ENCODE data around the gene WFDC1. TPM values are rescaled to one million over a fixed set of nuclear protein-coding genes. Genes with fewer than 3 reads are reported as not detected.

Gene WFDC1
- polyA plus RNA-seq, 6 donors from 2014 or later, result not detected

GRCh38 chr16:84378099-84378498, 83.4 kb downstream of the WFDC1 start:
- Mint-ChIP-seq H3K27me3 (peaks cover 18 to 53% (median 35%) of the 10 kb centered on the region in 3 donors), H3K9me3 (peaks cover 0 to 6% (median 4%) of the 10 kb centered on the region in 7 donors), H3K36me3 (no peaks in the 10 kb centered on the region), H3K27ac (no peak overlapping the region), H3K4me3 (no peak overlapping the region), H3K4me1 (no peaks in the 10 kb centered on the region)
- DNase-seq (no peak), ATAC-seq (ENCODE audit: low read depth in 2 of 2) (no peak)

- no peaks in the 10 kb centered on the region for H3K36me3 Mint-ChIP-seq
- DNase-seq (no peak), ATAC-seq (ENCODE audit: low read depth in 2 of 2) (no peak)
- H3K4me3 Mint-ChIP-seq, result no peak overlapping the region
- no peak overlapping the region for H3K27ac Mint-ChIP-seq
- H3K4me1 Mint-ChIP-seq, result no peaks in the 10 kb centered on the region
- peaks cover 0 to 7% (median 4%) of the 10 kb centered on the region in 7 donors for H3K9me3 Mint-ChIP-seq
- H3K27me3 Mint-ChIP-seq, result peaks cover 16 to 48% (median 35%) of the 10 kb centered on the region in 3 donors
These were observed 83.9 kb downstream of the WFDC1 start for GRCh38 chr16:84378567-84378966.

- DNase-seq, result no peak
- Mint-ChIP-seq H3K9me3 (peaks cover 0 to 8% (median 4%) of the 10 kb centered on the region in 7 donors), H3K36me3 (no peaks in the 10 kb centered on the region), H3K4me1 (no peaks in the 10 kb centered on the region), H3K4me3 (no peak overlapping the region), H3K27ac (peak overlapping the region in 1 of 6 donors; percentile 21), H3K27me3 (peaks cover 12 to 46% (median 35%) of the 10 kb centered on the region in 3 donors)
- no peak for ATAC-seq (ENCODE audit: low read depth in 2 of 2)
These were observed 84.5 kb downstream of the WFDC1 start for GRCh38 chr16:84379008-84379708.

Other genes starting within 250 kb of the WFDC1 start
- 10 to 100 TPM; 37.6 to 56.5 (median 48.8) TPM for gene MBTPS1, start 177.9 kb upstream of the WFDC1 start, polyA plus RNA-seq (ENCODE audit: low read depth in 6 of 6)
- gene HSDL1, start 149.7 kb upstream of the WFDC1 start, polyA plus RNA-seq (ENCODE audit: low read depth in 6 of 6), result 10 to 100 TPM in 5 of 6 donors, 1 to 10 TPM in 1; 3.5 to 15.5 (median 13.7) TPM
- under 1 TPM in 1 of 6 donors, not detected in 5; 0.43 TPM for gene DNAAF1, start 149.6 kb upstream of the WFDC1 start, polyA plus RNA-seq (ENCODE audit: low read depth in 6 of 6)
- gene TAF1C, start 107.8 kb upstream of the WFDC1 start, polyA plus RNA-seq (ENCODE audit: low read depth in 6 of 6), result 10 to 100 TPM in 1 of 6 donors, 1 to 10 TPM in 5; 4.8 to 11.6 (median 7.3) TPM
- gene ADAD2, start 103.7 kb upstream of the WFDC1 start, polyA plus RNA-seq (ENCODE audit: low read depth in 6 of 6), result under 1 TPM in 1 of 6 donors, not detected in 5; 0.17 TPM
- gene KCNG4, start 54.9 kb upstream of the WFDC1 start, polyA plus RNA-seq (ENCODE audit: low read depth in 6 of 6), result not detected
- not detected for gene ATP2C2, start 73.7 kb downstream of the WFDC1 start, polyA plus RNA-seq (ENCODE audit: low read depth in 6 of 6)
- gene MEAK7, start 209.8 kb downstream of the WFDC1 start, polyA plus RNA-seq (ENCODE audit: low read depth in 6 of 6), result 1 to 10 TPM; 2.1 to 4.7 (median 3.1) TPM